NCI-H1105 treated with DMSO at 0.1 percent for 48 hours (cell line): ENCODE measurements around the gene SCUBE1.

Experiments used
- DNase-seq: peaks from one replicate; lab custom pipeline; 2025; lab: John Stamatoyannopoulos, UW

The SCUBE1 gene

GRCh38 chr22:43173976-43174720 is 169.0 kb downstream of the SCUBE1 start:
- DNase-seq: no peak

DNA sequence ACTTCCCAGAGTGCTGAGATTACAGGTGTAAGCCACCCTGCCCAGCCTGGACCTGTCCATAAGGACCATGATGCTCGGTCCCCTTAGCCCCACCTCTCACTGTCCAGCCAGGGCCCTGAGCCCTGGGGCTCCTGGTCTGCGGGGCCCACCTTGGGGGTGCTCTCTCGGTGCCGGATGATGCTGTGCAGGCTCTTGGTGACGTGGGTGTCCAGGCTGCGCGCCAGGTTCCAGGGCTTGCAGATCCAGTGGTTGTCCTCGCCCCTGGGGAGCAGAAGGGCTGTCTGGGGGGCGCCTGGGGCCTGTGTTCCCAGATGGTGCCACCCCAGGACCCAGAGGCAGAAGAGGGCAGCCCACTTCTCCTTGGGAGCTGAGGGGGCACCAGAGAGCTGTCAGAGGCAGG is 169.6 kb downstream of the SCUBE1 start:
- DNase-seq: no peak

DNA sequence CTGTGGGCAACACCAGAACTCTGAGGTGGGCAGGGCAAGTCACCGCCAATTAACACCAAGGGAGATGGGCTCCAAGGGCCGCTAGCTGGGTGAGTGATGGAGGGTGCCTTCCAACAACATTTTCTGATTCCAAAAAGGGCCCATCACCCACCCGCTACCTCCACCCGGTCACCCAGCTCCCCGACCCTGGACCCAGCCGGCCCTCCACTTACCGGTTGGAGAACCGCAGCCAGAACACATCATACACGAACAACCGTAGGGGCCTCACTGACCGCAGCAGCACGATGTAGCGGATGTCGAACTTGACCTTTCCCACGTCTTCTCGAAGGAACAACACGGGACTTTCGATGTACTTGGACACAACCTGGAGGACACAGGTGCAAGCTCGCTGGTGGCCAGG is 171.0 kb downstream of the SCUBE1 start:
- DNase-seq: no peak

DNA sequence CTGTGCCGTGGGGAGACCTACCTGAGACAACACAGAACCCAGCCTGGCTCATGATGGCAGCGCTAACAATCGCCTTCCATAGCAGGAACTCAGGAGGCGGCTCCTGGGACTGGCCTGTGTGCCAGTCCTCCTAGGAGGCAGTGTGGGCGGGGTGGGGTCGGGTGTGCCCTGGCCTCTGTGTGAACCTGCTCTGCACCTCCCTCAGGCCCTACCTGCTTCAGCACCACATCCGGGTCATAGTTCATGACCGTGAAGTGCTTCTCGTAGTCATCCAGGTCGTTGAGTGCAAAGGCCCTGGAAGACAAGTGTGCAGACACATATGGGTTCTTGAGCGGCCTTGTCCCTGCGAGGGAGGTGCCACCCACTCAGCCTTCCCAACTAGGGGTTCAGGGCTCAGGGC is 171.6 kb downstream of the SCUBE1 start:
- no peak for DNase-seq

GRCh38 chr22:43171019-43171491 is 172.1 kb downstream of the SCUBE1 start:
- no peak for DNase-seq

DNA sequence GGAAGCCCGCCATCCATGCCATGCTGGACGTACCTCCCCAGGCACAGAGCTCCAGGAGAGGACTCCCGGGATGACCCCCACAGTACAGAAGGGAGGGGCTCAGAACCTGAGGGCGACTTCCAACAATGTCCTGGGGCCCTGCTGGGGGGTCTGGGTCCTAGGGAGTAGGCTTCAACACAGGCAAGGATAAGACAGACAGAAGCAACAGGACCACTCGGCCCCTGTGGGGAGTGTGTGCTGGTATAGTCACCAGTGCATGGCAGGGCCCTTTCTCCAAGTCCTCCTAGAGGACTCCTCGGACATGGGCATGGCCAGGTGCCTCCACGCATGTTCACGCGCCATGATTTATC is 173.1 kb downstream of the SCUBE1 start:
- DNase-seq: no peak

GRCh38 chr22:43169310-43170130 is 173.7 kb downstream of the SCUBE1 start:
- no peak for DNase-seq

DNA sequence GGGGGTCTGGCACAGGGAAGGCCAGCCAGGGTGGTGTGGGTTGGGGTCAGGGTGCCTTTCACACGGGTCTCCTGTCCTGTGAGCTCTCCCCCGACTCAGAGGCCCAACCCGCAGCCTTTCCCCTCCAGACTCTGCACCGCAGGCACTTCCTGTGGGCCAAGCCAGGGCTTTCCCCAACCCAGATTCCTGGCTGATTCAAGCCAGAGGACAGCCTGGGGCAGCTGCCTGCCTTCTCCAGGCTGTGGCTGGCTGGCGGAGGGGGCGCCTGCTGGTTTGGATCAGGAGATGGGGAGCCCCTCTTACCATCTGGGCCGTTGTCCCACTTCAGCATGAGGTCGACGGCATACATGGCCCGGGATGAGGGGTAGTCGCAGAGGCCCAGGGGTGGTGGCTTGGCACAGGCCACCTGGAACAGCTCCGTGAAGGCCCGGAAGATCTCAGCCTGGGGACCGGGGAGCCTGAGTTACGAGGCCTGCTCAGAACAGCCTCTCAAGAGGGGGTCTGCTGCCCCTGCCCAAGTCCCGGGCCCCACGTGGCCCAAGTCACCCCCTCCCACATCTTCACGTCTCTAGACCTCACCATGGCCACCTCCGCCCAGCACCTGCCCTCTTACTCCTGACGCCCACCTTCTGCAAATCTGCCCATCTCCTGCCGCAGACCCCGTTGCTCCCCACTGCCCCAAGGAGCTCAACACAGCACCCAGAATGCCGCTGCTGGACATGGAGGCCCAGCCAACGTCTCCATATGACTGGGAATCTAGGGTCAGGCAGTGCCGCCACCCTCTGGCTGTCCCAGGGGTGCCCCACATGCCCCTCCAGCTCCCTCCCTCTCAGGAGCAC is 174.5 kb downstream of the SCUBE1 start:
- DNase-seq: no peak

- DNase-seq: no peak
Observed at GRCh38 chr22:43167001-43167589, 176.1 kb downstream of the SCUBE1 start.

GRCh38 chr22:43166132-43166930 is 176.8 kb downstream of the SCUBE1 start:
- DNase-seq: no peak

- DNase-seq: no peak
Observed at GRCh38 chr22:43164636-43165035, 178.5 kb downstream of the SCUBE1 start.

DNA sequence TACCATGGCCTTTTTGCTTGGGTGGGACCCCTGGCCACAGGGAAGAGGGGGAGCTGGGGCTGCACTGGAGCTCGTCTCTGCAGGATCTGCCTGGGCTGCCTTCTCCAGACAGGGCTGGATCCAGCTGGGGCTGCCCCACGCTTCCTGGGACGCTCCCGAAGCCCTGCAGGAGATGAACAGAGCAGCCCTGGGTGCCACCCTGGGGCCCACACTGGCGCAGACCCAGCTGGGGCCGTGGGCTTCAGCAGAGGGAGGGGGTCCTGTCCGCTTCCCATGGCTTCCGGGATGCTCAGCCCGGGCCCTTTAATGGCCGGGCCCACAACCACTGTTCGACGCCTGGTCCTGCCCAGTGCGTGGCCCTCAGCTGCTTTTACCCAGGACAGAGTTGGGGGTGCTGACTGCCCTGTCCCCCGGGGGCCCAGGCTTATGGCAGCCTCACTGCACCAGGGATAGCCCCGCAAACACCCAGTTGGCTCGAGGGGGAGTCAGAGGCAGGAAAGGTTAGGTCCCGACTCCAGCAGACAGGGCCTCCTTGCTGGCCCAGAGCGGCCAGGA is 179.9 kb downstream of the SCUBE1 start:
- DNase-seq: no peak

GRCh38 chr22:43162412-43163150 is 180.6 kb downstream of the SCUBE1 start:
- DNase-seq: no peak

DNA sequence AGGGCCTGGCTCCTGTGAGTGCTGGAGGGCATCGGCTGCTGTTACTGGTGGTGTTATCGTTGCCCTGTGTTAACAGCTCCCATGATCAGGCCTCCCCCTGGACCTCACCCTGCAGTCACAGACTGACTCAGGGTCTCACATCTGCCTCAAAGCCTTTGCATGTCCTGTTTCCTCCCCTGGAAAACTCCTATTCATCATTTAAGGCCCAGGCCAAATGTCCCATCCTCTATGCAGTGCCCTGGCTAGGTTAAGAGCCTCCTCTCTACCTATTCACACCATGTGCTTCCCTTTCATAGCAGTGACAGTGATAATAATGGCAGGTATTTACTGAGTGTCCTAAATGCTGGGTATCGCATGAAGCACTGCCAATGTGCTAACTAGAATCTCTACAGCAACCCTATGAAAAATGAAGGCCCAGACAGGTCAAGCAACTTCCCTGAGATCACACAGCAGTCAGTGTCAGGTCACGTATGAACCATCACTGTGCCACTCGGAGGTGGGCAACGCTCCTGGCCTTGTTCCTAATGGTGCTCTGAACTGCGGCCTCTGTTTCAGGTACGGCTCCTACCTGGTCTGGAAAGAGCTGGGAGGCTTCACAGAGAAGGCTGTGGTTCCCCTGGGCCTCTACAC is 182.6 kb downstream of the SCUBE1 start:
- DNase-seq: no peak

- no peak for DNase-seq
Observed at GRCh38 chr22:43159484-43160178, 183.5 kb downstream of the SCUBE1 start.

GRCh38 chr22:43158778-43159483 is 184.2 kb downstream of the SCUBE1 start:
- no peak for DNase-seq

GRCh38 chr22:43157874-43158546 is 185.2 kb downstream of the SCUBE1 start:
- DNase-seq: no peak

DNA sequence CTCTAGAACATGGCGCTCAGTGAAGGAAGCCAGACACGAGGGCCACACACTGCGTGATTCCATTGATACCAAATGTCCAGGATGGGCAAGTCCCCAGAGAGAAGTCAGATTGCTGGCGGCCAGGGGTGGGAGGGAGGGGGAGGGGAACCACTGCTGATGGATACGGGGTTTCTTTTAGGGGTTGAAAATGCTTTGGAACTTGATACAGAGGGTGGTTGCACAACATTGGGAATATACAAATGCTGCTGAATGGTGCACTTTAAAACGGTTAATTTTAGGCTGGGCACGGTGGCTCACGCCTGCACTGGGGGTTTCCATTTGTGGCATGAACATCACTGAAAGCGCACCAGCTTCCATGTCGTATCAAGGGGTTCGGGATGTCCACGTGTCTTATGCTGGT is 186.8 kb downstream of the SCUBE1 start:
- no peak for DNase-seq
